Fibroblast of skin of left quadriceps (primary cell): Measurements from ENCODE around the gene DBF4B.
"Not testable (repeated sequence)": the region's sequence is repeated elsewhere in the genome, so short reads cannot be mapped to it uniquely, and the experiment has no call there.

ENCODE experiments used
- DNase-seq, 2 experiments: peaks; one replicate each; pipeline ENCODE4 v3.0.0-alpha.2; 2013; ENCODE audit warnings: low read depth in 2 of 2

Gene DBF4B, protein sequence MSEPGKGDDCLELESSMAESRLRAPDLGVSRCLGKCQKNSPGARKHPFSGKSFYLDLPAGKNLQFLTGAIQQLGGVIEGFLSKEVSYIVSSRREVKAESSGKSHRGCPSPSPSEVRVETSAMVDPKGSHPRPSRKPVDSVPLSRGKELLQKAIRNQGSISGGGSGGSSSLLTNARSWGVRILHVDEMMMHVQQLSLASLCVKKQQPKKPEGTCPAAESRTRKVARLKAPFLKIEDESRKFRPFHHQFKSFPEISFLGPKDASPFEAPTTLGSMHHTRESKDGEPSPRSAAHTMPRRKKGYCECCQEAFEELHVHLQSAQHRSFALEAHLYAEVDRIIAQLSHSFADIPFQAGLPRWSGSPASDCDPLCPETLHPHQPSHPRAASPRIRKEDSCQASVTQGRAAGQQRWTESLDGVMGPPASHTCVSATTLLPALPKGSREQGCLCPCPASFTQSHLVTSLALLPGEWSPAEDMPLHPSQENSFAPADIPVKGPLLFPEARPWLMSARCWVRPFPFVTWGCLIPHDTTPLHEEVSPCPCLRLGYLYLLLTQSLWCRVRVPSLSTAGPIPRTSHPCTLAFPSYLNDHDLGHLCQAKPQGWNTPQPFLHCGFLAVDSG

DNA sequence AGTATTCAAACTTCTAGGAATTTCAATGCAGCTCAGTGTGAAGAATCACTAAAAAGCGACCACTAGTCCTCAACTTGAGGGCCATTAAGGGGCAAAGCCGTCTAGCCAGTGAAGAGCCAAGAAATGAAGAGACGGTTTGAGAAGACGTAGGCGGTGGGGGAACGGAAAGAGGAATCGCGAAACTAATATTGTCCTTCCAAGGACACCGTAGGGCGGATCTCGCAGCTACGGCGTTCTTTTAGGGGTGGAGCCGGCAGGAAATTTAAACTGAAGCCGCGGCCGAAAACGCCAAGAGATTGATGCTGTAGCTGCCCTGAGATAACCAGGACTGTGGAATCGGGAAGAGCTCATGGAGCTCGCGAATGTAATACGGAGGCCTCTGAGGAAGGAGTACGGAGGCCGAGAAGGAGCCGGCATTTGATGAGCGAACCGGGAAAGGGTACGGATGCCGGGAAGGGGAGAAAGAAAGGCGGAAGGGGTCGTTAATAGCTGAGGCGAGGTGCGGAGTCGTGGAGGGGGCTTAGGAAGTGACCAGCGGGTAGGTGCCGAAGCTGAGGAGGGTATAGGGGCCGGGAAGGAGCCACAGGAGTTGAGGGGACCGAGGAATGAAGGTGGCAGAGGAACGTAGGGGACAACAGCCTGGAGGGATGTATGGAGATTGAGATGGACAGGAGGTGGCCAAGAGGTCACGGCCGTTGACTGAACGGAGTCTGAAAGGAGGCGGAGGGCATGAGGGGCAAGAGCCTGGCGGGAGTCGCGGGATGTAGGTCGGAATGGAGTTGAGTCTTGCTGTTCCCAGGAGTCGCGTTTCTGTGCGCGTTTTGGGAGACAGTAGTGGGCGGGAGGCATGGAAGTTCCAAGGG, at the start of gene DBF4B:
DBF4B (plus strand) TSS at position 265 of the 863 bp plus-strand sequence; CDS start at position 421, 156 bp downstream.
- peak; percentile 87 to 88 for DNase-seq

DNA sequence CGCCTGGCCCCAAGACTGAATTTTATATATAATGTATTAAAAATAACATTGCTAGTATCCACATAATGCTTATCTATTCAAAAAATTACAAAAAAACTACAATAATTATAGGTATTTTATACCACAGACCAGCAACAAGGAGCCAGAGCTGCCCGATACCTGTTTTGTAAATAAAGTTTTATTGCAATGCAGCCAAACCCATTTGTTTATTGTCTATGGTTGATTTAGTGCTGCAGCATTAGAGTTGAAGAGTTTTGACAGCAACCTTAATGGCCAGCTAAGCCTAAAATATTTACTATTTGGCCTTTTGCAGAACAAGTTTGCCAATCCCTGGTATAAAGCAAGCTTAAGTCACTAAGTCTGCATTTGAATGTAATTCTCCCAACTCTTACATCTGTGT, 46.6 kb upstream of the DBF4B start:
- DNase-seq: no peak

DNA sequence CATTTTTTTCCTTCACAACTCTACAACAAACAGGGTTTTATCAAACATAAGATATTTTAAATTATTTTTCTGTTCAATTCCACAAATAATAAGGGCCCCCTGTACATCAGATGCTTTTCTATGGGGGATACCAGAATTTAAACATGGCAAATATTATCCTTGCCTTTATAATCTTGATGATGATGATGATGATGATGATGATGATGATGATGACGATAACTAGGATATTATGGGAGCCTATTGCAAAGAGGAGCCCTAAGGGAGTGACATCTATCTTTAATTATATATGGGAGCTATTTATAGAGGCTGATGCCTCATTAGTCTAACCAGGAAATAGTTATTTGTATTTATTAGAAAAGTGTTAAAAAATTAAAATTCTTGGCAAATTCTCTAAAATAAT, 45.4 kb upstream of the DBF4B start:
- no peak for DNase-seq

DNA sequence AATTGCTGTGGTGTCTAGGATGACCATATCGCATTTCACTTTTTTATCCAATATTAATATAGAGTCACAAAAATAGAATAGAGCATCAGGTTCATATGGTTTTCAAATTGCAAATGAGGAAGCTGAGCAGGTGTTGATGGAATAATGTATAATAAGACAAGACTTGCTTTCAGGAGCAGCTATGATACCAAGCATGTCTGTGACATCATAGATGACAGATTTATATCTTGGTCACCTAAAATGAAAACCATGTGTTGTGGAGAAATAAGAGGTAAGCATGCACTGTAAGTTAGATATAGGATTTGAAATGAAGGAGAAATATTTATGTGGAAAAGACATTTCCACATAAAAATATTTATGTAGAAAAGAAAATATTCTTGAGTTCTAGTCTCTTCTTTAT, 43.6 kb upstream of the DBF4B start:
- no peak for DNase-seq

DNA sequence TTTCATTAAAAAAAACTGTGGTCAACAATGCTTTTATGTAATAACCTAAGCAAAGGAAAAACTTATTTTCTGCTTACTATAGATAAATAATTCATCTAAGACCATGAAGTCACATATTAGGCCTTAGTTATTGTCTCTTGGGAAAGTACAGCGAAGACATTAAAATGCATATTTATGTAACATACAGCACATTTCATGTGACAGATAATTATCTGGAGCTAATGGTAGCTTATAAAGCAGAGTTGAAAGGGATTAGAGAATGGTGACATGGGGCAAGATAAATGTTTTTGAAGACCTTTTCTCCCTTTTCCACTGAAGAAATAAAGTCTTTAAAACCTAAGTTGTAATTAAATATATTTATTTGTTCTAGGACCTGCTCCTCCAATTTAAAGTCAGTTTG, 42.5 kb upstream of the DBF4B start:
- DNase-seq: no peak

DNA sequence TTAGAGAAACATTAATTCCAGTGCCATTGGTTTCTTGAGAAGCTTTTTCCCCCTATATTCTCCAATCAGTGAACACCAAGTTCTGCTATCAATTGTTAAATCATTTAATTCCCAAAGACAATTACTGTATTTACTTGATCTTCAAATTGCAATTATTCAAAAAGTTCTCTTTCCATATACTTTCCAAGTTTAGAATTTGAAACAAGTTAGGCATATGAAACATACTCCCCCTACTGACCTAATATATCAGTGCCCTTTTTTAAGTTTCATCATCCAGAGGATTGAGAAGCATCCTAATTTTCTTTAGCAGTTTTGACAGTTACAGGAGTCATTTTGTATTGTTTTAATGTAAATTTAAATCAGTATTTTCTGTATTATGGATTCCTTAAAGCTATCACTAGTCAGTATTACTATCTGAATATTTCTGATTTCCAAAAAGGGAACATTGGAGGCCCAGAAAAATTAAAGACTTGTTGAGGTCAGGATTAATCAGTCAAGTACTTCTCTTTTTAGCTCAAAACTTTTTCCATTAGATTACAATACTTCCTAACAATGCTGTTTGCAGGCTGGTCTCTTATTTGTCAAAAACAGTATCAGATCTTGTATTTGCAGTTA, 35.9 kb upstream of the DBF4B start:
- DNase-seq: peak in 1 of 2 experiments; percentile 21

DNA sequence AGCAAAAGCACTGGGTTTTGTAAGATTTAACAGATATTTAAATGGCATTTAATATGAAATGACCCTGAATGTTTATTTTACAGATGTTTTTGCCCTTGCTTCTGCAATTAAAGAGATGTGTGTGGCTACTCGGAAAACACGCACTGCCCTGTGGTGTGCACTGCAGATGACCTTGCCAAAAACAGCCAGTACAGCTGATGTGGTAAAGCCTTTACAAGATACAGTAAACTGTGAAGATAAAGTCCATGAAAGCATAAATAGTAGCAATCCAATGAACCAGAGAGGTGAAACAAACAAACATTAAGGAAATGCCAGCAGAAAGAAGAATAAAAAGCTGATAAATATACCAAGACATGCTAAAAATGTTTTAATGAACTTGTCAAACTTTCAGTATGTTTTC, 34.6 kb upstream of the DBF4B start:
- no peak for DNase-seq

DNA sequence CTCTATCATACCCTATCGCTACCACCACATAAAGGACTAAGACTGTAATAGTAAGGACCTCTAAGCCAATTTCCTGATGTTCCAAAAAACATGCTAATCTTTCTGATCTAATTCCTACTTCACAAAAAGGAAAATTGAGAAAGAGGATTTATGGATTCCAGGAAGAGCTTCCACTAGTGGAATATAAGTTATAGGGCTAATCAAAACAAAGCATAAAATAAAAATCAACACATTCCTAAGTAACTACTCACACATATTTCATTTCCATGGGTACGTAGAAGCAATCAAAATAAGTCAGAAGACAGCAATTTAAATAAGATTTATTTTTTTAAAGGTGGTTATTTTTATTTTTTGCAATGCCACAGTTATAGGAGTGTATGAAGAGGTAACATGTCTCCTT, 31.3 kb upstream of the DBF4B start:
- peak; percentile 39 to 53 for DNase-seq

DNA sequence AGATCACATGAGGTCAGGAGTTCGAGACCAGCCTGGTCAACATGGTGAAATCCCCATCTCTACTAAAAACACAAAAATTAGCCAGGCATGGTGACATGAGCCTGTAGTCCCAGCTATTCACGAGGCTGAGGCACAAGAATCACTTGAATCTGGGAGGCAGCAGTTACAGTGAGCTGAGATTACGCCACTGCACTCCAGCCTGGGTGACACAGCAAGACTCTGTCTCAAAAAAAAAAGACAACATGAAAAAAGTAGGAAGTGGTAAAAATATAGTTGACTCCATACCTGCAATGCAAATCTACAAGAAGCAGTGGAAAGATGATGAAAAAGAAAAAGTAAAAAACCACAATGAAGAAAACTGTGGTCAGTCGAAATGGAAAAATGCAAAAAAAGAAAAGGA, 25.2 kb upstream of the DBF4B start:
- not testable (repeated sequence) for DNase-seq

DNA sequence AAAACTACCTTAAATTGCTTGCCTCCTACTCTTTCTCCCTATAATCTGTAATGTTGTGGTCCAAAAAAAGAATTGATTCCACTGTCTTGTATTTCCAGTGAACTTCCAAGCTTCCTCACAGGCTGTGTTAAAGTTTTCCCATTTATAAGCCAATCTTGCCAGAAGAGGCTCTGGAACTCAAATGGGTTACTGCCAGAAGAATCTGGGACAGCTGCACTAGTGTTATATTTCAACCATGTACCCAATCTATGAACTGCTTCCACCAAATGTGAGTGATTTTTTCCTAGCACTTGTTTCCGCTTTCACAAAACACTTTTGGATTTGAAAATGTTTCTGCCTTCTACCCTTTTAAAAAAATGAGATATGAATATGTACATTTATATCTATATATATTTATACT, 20.7 kb upstream of the DBF4B start:
- DNase-seq: no peak

DNA sequence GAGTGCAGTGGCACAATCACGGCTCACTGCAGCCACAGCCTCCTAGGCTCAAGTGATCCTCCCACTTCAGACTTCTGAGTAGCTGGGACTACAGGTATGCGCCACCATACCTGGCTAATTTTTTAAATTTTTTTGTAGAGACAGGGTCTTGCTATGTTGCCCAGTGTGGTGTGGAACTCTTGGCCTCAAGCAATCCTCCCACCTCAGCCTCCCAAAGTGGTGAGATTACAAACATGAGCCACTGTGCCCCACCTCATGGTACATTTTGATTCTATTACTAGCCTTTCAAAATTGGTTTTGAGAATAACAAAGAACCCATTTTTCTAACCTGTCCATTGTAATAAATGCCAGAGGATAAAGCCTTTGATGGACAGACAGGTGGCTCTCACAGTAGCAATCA, 20.3 kb upstream of the DBF4B start:
- no peak for DNase-seq

DNA sequence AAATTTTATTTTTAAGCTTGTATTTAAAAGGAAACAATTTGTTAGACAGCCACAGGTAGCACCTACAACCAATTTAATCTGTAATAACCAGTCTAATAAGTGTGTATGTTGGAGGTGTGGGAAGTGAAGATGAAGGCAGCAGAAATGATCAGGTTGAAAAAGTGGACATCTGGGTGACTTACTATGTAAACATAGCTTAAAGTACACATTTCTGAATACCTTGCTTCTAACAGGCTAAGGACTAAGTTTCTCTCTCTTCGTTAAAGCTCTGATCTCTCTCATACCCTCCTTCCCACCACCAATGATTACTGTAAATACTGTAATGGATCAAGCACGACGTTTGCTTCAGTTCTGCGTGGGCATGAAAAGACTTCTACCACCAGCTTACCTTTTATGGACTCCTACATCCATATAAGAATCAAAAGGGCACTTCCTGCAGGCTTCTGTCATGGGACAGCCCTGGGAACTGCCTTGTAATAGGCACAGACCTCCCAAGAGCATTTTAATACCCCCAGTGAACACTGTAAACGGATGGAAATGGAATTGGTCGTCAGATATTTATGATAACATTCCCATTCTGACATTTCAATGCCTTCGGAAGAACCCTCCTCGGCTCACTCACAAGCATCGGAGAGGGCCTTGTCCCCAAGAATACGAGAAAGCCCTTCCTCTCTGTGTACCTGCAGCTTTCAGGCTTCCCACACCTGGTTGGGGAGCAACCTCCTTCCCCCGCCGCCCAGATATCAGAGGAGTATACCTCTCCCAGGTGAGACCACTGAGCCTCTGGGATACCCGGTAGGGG, 19.6 kb upstream of the DBF4B start:
- no peak for DNase-seq

DNA sequence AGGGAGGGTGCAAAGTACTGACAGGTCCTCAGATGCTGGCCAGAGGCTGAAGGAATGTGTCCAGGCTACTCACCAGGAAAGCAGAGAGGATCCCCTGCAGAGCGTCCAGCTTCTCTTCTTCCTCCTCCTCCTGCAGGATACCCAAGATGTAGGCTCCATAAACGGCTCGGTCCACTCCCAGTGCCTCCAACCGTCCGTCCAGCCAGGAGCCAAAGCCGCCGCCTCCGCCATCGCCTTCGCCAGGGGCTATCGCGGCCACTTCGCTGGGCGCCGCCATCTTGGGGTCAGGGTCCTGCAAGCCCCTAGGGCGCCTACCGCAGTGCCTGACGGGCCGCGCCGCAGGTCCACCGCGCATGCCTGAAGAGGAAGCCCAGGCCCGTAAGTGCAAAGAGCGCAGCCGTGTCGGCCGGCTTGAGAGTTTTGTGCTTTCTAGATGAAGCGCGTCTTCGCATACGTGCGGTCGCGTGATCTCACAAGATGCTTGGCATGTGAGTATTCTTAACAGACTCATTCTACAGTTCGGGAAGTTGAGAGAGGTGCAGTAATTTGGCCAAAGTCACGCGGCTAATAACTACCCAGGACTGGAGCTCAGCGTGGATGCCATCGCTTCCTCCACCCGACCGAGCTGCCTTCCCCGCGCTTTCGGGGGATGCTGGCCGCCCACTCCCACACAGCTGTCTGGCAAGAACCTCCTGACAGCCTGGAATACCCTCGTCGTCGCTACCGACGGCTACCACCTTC, 18.8 kb upstream of the DBF4B start, which contains the start of gene CCDC43:
CCDC43 (minus strand) TSS at position 300 of the 741 bp plus-strand sequence; CDS start at position 277, 23 bp downstream.
- DNase-seq: peak; percentile 84 to 87

DNA sequence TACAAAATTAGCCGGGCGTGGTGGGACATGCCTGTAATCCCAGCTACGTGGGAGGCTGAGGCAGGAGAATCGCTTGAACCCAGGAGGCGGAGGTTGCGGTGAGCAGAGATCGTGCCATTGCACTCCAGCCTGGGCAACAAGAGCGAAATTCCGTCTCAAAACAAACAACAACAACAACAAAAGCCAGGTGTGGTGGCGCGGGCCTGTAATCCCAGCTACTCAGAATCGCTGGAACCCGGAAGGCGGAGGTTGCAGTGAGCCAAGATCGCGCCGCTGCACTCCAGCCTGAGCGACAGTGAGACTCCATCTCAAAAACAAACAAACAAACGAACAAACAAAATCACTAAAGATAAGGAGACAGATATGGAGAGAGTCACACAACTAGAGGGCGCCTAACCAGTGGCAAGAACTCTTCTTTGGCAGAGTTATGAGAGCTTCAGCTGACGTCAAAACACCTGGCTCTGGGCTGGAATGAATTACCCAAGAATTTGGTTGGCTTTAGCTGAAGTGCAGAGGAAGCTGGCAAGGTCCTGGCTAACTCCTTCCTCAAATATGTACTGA, 17.6 kb upstream of the DBF4B start:
- DNase-seq: not testable (repeated sequence)

DNA sequence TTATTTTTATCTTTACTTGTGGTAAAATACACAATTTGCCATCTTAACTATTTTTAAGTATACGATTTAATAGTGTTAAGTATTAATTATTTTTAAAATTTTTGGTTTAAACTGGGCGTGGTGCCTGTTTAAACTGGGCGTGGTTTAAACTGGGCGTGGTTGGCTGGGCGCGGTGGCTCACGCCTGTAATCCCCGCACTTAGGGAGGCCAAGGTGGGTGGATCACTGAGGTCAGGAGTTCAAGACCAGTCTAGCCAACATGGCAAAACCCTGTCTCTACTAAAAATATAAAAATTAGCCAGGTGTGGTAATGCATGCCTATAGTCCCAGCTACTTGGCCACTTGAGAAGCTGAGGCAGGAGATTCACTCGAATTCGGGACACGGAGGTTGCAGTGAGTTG, 14.9 kb upstream of the DBF4B start:
- DNase-seq: no peak

DNA sequence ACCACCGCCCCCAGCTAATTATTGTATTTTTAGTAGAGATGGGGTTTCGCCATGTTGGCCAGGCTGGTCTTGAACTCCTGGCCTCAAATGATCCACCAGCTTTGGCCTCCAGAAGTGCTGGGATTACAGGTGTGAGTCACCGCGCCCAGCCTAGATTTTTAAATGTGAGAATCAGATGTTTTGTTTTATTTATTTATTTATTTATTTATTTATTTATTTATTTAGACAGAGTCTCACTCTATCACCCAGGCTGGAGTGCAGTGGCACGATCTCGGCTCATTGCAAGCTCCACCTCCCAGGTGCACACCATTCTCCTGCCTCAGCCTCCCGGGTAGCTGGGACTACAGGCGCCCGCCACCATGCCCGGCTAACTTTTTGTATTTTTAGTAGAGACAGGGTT, 8.2 kb upstream of the DBF4B start:
- DNase-seq: not testable (repeated sequence)

DNA sequence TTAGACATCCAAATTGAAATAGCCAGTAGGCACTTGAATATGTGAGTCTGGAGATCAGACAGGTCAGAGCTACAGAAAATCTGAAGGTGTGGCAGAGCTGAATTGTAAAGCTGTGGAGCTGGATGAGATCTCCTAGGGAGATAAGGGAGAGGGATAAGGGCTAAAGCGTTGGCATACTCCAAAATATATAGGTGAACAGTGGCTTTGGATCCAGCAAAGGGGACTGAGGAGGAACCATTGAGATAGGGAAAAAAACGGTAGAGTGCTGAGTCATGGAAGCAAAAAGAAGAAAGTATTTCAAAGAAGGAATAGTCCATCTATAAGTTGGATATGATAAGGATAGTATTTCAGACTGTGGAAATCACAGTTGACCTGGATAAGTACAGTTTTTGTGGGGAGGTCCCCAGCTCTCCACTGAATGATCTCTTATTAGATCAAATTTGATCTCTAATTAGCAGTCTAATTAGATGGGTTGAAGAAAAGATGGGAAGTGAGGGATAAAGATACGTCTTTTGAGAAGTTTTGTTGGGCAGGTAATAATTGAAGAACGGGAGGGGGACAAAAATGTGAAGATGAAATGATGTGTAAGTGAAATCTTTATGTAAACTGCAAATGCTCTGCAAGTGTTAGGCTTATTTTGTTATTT, 587 bp upstream of the DBF4B start:
- no peak for DNase-seq

DNA sequence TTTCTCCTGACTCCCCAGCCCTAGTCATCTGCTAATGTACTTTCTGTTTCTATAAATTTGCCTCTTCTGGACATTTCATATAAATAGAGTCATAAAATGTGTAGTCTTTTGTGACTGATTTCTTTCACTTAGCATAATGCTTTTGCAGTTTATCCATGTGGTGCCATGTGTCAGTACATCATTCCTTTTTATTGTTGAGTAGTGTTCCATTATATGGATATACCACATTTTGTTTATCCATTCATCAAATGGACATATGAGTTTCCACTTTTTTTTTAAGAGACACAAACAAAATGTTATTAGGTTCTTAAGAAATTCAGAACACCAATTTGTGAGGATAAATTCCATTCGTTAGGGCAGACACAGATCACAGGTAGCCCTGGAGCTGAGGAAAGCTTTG, 11.0 kb downstream of the DBF4B start:
- no peak for DNase-seq

DNA sequence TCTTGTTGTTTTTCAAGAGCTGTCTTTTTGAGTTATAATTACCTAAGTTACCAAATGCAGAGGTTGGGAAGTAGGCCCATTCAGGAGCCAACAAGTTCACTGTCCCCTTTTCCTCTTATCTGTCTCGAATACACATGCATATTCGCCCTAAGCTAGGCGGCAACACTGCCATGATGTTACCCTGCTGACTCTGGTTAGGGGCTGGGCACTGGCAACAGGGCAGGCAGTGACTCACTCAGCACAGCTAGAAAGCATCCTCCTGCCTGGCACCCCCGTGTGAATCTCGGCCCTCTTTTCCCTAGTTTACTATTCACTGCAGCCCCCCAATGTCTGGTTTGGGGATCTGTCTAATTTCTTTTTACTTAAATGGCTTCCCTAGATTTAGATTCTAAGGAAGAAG, 13.8 kb downstream of the DBF4B start:
- DNase-seq: no peak
